GM12874 (cell line): ENCODE data around the gene MLYCD.

ENCODE experiments used
- TF ChIP-seq, protein P1 (sequence below): IDR thresholded peaks from 2 replicates; pipeline ENCODE4 v1.5.1; 2011; ENCODE audit warnings: low read depth, mild to moderate bottlenecking, control low read depth, low read length, moderate library complexity; ENCODE audit not compliant: insufficient read depth

Gene MLYCD

DNA sequence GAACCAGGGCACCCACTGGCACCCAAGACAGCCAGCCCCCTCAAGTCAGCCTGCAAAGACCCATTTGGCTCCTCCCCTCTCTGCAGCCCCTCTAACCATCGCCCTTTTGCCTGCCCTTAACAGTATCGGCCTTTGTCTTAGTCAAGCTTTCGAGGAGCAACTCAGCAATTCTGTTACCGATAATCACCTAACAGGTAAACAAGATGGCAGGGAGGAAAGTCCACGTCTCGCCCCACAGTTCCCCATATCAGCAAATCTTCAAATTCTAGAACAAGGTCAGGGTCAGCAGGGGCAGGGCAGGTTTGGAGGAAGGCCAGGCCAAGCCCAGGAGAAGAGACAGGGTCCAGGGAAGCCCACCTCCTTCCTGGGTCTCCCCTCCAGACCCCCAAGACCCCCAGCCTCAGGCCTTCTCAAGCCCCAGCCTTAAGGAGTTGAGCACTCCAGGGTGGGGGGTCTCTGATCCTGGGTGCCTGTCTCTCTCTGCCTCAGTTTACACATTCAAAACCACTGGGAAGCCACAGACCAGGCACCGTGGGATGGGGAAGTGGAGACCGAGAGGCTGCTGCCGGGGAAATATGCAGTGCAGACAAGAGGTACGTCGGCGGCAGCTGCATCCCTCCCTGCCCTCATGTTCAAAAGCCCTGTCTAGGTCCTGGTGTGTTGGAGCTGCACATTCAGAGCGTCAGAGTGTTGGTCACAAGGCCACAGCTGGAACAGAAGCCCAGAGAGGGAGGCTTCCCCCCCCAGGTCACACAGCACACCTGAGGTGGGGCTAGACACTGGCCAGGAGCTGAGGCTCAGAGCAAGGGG, 50.2 kb downstream of the MLYCD start:
- TF ChIP-seq, protein P1, sequence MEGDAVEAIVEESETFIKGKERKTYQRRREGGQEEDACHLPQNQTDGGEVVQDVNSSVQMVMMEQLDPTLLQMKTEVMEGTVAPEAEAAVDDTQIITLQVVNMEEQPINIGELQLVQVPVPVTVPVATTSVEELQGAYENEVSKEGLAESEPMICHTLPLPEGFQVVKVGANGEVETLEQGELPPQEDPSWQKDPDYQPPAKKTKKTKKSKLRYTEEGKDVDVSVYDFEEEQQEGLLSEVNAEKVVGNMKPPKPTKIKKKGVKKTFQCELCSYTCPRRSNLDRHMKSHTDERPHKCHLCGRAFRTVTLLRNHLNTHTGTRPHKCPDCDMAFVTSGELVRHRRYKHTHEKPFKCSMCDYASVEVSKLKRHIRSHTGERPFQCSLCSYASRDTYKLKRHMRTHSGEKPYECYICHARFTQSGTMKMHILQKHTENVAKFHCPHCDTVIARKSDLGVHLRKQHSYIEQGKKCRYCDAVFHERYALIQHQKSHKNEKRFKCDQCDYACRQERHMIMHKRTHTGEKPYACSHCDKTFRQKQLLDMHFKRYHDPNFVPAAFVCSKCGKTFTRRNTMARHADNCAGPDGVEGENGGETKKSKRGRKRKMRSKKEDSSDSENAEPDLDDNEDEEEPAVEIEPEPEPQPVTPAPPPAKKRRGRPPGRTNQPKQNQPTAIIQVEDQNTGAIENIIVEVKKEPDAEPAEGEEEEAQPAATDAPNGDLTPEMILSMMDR = no peak

DNA sequence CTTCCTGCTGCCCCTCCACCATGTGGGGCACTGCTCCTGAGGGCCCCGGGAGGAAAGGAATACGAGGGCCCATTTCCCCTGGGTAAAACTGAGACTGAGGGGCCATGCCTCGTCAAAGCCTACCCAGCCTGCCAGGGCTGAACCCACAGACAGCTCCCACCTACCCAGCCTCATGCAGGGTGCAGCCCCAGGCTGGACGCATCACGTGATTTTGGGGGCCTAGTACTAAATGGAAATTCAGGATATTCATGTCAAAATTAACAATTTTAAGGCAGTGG, 50.7 kb downstream of the MLYCD start:
- TF ChIP-seq, protein P1 = no peak

- TF ChIP-seq, protein P1 = no peak
Measured at GRCh38 chr16:83951544-83951943, 52.6 kb downstream of the MLYCD start.

DNA sequence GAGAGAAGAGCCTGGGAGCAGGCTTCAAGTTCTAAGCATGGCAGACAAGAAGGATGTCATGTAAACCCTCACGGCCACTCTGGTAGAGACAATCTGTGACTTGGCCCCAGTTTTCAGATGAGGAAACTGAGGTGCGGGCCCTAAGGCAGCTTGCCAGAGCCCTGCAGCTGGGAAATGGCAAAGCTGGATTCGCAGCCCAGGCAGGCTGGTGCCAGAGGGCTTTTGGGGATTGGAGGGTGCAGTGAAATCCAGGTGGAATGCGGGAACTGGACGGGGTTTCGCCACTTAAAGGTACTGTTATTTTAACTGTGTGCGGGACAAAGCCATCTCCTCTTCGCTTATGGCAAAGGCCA, 53.6 kb downstream of the MLYCD start:
- TF ChIP-seq, protein P1 = no peak

DNA sequence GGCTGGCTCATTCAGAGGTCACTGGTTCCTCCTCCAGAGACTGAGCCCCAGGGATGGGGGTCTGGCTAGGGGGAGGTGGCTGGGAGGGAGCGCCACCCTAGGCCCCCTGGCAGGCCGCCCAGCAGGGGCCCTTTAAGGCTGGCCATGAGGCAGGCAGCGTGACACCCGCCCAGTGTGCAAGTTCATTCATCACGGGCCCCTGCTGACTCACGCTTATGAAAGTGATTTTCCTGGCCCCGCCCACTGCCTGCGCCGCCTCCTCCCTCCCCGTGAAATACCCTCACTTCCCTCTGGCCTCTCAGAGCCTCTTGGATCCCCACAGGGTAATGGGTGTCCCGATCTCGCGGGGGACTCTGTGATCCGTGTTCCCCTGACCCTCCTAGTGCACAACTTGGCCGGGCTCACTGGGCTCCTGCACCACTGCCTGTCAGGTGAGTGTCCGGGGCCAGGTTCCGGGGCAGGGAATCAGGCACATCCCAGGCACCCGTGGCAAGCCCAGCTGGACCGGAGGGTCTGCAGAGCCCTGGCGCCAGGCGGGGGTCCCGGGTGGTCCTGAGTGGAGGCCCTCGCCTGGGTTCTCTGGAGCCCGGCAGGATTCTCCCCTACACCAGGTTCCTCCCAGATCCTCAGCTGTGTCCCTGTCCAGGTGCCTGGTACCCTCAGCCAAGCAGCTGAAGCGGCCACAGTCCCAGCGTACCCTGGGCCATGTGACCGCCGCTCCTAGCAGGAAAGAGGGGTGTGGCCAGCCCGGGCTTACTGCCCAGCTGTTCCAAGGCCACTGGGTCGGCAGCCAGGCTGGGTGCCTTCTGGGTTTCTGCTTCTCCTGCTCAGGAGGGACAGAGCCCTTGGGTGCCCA, 54.3 kb downstream of the MLYCD start, which contains the start of gene OSGIN1:
TSS of gene OSGIN1 (plus strand) at position 301 of the 856 bp plus-strand sequence. CDS start 4,432 bp downstream, outside the sequence.
- TF ChIP-seq, protein P1 = no peak

GRCh38 chr16:83953796-83954576, 55.1 kb downstream of the MLYCD start:
- TF ChIP-seq, protein P1 = peak; percentile 66

DNA sequence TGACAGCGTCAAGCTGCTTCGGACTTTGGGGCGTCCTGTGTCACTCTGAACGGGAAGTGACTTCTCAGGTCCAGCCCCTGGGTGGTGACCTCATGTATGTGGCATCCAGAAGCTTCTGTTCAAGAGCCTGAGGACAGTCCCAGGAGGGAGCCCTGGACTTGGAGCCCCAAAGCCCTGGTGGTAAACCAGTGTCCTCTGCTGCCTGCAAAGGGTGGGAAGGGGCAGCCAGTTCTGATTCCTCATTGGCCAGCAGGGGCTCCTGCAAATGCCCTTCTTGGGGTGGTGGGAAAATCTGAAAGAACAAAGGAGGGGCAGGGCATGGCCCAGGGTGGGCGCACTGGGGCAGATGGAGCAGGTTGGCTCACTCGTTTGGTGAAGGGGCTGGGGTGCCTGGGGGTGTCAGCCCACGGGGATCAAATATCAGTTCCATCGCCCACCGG, 55.7 kb downstream of the MLYCD start:
- TF ChIP-seq, protein P1 = no peak
